Measurements from ENCODE around the gene IFI16.

IFI16 gene

GRCh38 chr1:159009704-159010361 is at the start of gene IFI16:
Gene IFI16, plus strand, starts transcription at chr1:159009907. Its CDS starts 4,774 bp downstream, at chr1:159014681.
- DNase-seq (ENCODE audit: low read depth), result peak; percentile 91
- TF ChIP-seq, protein P1, sequence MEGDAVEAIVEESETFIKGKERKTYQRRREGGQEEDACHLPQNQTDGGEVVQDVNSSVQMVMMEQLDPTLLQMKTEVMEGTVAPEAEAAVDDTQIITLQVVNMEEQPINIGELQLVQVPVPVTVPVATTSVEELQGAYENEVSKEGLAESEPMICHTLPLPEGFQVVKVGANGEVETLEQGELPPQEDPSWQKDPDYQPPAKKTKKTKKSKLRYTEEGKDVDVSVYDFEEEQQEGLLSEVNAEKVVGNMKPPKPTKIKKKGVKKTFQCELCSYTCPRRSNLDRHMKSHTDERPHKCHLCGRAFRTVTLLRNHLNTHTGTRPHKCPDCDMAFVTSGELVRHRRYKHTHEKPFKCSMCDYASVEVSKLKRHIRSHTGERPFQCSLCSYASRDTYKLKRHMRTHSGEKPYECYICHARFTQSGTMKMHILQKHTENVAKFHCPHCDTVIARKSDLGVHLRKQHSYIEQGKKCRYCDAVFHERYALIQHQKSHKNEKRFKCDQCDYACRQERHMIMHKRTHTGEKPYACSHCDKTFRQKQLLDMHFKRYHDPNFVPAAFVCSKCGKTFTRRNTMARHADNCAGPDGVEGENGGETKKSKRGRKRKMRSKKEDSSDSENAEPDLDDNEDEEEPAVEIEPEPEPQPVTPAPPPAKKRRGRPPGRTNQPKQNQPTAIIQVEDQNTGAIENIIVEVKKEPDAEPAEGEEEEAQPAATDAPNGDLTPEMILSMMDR (IDR thresholded peaks at IDR 0.05; ENCODE audit: insufficient read depth, low read depth, low read length, missing control alignments), result no peak
- peak within 1 kb of the TSS; percentile 99 for H3K4me3 ChIP-seq (ENCODE audit: low read depth, low read length)

DNA sequence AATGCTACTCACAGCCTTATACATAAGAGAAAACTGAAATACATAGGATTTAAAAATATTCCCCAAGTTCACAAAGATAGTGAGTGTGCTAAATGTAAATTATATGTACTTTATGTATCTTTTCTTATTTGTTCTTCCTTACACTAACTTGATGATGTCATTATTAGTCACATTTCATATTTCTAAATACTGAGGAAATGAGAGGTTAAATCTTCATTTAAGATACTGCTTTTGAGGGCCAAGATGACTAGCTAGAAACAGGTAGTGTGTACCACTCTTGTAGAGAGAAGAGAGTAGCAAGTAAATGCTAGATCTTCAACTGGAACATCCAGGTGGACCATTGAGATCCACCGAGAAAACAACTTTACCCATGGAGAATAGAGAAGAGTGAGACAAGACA is 48.5 kb upstream of the IFI16 start:
- no peak for DNase-seq (ENCODE audit: low read depth)
- TF ChIP-seq, protein P1 (IDR thresholded peaks at IDR 0.05; ENCODE audit: insufficient read depth, low read depth, low read length, missing control alignments), result no peak
- no peak overlapping the region for H3K4me3 ChIP-seq (ENCODE audit: low read depth, low read length)

DNA sequence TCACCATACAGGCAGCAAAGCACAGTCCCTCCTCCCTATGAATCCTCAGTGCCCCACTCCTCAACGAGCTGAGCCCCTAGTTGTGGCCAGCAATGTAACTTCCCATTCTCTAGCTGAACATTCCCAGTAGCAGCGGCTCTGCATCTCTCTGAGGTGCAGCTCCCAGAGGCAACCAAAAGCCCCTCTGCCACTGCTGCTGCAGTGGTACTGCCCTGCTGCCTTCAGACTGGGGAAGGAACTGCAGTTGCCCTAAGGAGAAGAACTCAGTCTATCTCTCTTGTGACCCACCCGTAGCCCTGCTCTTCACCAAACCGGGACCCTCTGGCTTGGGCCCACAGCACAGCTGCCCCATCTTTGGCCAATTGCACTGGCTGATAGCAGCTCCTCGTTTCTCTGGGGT is 46.7 kb upstream of the IFI16 start:
- DNase-seq (ENCODE audit: low read depth), result no peak
- TF ChIP-seq, protein P1 (IDR thresholded peaks at IDR 0.05; ENCODE audit: insufficient read depth, low read depth, low read length, missing control alignments), result no peak
- H3K4me3 ChIP-seq (ENCODE audit: low read depth, low read length), result no peak overlapping the region

GRCh38 chr1:158969166-158969565 is 40.5 kb upstream of the IFI16 start:
- no peak for DNase-seq (ENCODE audit: low read depth)
- H3K4me3 ChIP-seq (ENCODE audit: low read depth, low read length), result no peak overlapping the region
- TF ChIP-seq, protein P1 (IDR thresholded peaks at IDR 0.05; ENCODE audit: insufficient read depth, low read depth, low read length, missing control alignments), result no peak

DNA sequence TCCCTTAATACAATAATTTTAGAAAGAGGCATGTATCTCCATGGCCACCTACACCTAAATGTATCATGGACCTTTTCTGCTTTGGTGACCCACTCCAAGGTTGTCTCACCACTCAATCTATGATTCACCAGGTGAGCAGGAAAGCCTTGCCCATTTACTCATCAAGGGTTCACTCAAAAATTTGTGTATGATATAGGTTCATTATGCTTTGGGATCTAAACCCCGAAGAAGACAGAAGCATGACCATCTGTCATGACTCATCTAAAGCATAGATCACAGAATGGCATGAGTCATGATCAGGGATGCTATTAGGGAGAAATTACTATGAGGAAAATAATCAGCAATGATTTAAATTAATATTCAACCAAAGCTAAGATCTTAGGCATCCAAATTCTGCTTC is 39.9 kb upstream of the IFI16 start:
- DNase-seq (ENCODE audit: low read depth), result no peak
- no peak overlapping the region for H3K4me3 ChIP-seq (ENCODE audit: low read depth, low read length)
- TF ChIP-seq, protein P1 (IDR thresholded peaks at IDR 0.05; ENCODE audit: insufficient read depth, low read depth, low read length, missing control alignments), result no peak

DNA sequence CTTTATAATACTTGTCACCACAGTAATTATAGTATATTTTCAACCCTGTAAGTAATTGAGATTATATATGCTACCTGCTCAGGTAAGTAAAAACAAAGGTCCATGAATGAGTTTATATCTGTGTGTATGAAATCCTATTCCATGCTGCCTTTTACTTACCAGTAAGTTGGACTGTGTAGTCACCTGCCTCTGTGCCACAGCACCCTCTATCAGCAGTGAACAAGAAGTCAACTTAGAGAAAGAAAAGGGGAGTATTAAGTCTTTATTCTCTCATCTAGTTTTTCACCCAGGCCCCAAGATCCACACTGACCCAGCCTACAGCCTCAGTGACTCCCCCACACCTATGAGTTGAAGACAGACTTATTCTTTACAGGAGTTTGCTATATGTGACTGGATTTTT is 36.9 kb upstream of the IFI16 start:
- TF ChIP-seq, protein P1 (IDR thresholded peaks at IDR 0.05; ENCODE audit: insufficient read depth, low read depth, low read length, missing control alignments), result peak; percentile 14
- H3K4me3 ChIP-seq (ENCODE audit: low read depth, low read length), result no peak overlapping the region
- DNase-seq (ENCODE audit: low read depth), result peak; percentile 47

- H3K4me3 ChIP-seq (ENCODE audit: low read depth, low read length), result no peak overlapping the region
- TF ChIP-seq, protein P1 (IDR thresholded peaks at IDR 0.05; ENCODE audit: insufficient read depth, low read depth, low read length, missing control alignments), result no peak
- no peak for DNase-seq (ENCODE audit: low read depth)
Observed at GRCh38 chr1:158976219-158976618, 33.5 kb upstream of the IFI16 start.
